ENCODE results near the gene MMADHC. TPM values are rescaled to one million over a fixed set of nuclear protein-coding genes. Genes with fewer than 3 reads are reported as not detected.

Gene MMADHC
- total RNA-seq, 4 donors from 2014 or later, result 7.8 to 91.6 (median 44.5) TPM

GRCh38 chr2:149559341-149560068 lies 28.1 kb downstream of the MMADHC start:
- WGBS, 2 donors (ENCODE audit: low coverage in 1 of 2), result 88 to 100% methylated on average over 2 to 5 of the region's 5 CpGs
- in situ Hi-C loops (cut with MboI; ENCODE audit: low pct_ligation_motif_present in 1 of 4, low pct_unique_long_range_greater_than_20kb in 1 of 4, low sequenced_read_pairs in 3 of 4) (loop anchor here (5.0 to 25.0 kb wide), 3 partner anchors 247 to 542 kb away; no protein-coding TSS in a partner anchor), intact Hi-C loops (cut with DNase I; ENCODE audit: low total_unique reads) (no loop called here)
- H3K4me3 ChIP-seq, result no peak overlapping the region
- H3K36me3 ChIP-seq, result no peaks in the 10 kb centered on the region
- TF ChIP-seq CTCF (IDR thresholded peaks at IDR 0.05), result no peak
- TF ChIP-seq POLR2AphosphoS5 (IDR thresholded peaks at IDR 0.05), result no peak
- TF ChIP-seq POLR2A (IDR thresholded peaks at IDR 0.05), result no peak
- TF ChIP-seq EP300 (IDR thresholded peaks at IDR 0.05; ENCODE audit: low read depth), result no peak
- DNase-seq, result no peak
- H3K27me3 ChIP-seq, result no peaks in the 10 kb centered on the region
- H3K9me3 ChIP-seq, result no peaks in the 10 kb centered on the region
- peaks cover 0 to 14% (median 7%) of the 10 kb centered on the region in 4 donors for H3K4me1 ChIP-seq
- no peak overlapping the region for H3K27ac ChIP-seq

- TF ChIP-seq POLR2AphosphoS5 (IDR thresholded peaks at IDR 0.05), result no peak
- no peak for TF ChIP-seq CTCF (IDR thresholded peaks at IDR 0.05)
- TF ChIP-seq EP300 (IDR thresholded peaks at IDR 0.05; ENCODE audit: low read depth), result no peak
- no peak for TF ChIP-seq POLR2A (IDR thresholded peaks at IDR 0.05)
- Histone ChIP-seq H3K9me3 (no peaks in the 10 kb centered on the region), H3K27ac (no peak overlapping the region), H3K27me3 (no peaks in the 10 kb centered on the region), H3K36me3 (no peaks in the 10 kb centered on the region), H3K4me1 (no peaks in the 10 kb centered on the region), H3K4me3 (no peak overlapping the region)
- in situ Hi-C loops (cut with MboI; ENCODE audit: low pct_ligation_motif_present in 1 of 4, low pct_unique_long_range_greater_than_20kb in 1 of 4, low sequenced_read_pairs in 3 of 4), result loop anchor here in 1 of 4 donors (25.0 kb wide), 1 partner anchor 244 kb away; no protein-coding TSS in a partner anchor
- 75 to 80% methylated on average over 1 of the region's 1 CpG for WGBS, 2 donors (ENCODE audit: low coverage in 1 of 2)
- intact Hi-C loops (cut with DNase I; ENCODE audit: low total_unique reads), result no loop called here
- DNase-seq, result no peak
These were observed 31.1 kb downstream of the MMADHC start for GRCh38 chr2:149556452-149556851.

DNA sequence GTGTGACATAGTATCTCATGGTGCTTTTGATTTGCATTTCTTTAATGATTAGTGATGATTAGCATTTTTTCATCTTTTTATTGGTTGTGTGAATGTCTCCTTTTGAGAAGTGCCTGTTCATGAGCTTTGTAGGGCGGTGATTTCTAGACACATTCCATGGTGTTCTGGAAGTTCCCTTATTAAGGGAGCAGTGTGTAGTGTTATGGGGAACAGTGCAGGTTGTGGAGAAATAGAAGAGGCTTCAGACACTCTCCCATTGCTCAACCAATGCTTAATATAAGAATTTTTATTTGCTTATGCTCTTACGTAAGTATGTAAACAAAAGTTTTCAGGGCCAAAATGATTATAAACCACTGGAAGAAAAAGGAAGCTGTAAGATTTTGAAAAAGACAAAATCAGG lies 34.7 kb downstream of the MMADHC start:
- H3K9me3 ChIP-seq, result no peaks in the 10 kb centered on the region
- no peak for DNase-seq
- H3K4me3 ChIP-seq, result no peak overlapping the region
- in situ Hi-C loops (cut with MboI; ENCODE audit: low pct_ligation_motif_present in 1 of 4, low pct_unique_long_range_greater_than_20kb in 1 of 4, low sequenced_read_pairs in 3 of 4), result loop anchor here in 1 of 4 donors (25.0 kb wide), 1 partner anchor 241 kb away; no protein-coding TSS in a partner anchor
- H3K27me3 ChIP-seq, result no peaks in the 10 kb centered on the region
- no peaks in the 10 kb centered on the region for H3K4me1 ChIP-seq
- TF ChIP-seq POLR2A (IDR thresholded peaks at IDR 0.05), result no peak
- TF ChIP-seq POLR2AphosphoS5 (IDR thresholded peaks at IDR 0.05), result no peak
- TF ChIP-seq CTCF (IDR thresholded peaks at IDR 0.05), result no peak
- TF ChIP-seq EP300 (IDR thresholded peaks at IDR 0.05; ENCODE audit: low read depth), result no peak
- intact Hi-C loops (cut with DNase I; ENCODE audit: low total_unique reads), result no loop called here
- 57 to 75% methylated on average over 2 of the region's 2 CpGs for WGBS, 2 donors (ENCODE audit: low coverage in 1 of 2)
- H3K36me3 ChIP-seq, result no peaks in the 10 kb centered on the region
- H3K27ac ChIP-seq, result no peak overlapping the region

DNA sequence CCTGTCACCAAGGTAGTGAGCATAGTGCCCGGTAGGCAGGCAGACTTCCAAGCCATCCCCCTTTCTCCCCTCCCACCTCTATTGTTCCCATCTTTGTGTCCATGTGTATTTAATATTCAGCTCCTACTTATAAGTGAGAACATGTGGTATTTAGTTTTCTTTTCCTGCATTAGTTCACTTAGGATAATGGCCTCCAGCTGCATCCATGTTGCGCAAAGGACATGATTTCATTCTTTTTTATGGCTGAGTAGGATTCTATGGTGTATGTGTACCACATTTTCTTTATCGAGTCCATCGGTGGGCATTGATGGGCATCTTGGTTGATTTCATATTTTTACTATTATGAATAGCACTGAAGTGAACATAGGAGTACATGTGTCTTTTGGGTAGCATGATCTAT lies 35.3 kb downstream of the MMADHC start:
- no peak for TF ChIP-seq CTCF (IDR thresholded peaks at IDR 0.05)
- no peak for TF ChIP-seq POLR2A (IDR thresholded peaks at IDR 0.05)
- TF ChIP-seq EP300 (IDR thresholded peaks at IDR 0.05; ENCODE audit: low read depth), result no peak
- TF ChIP-seq POLR2AphosphoS5 (IDR thresholded peaks at IDR 0.05), result no peak
- H3K4me3 ChIP-seq, result no peak overlapping the region
- in situ Hi-C loops (cut with MboI; ENCODE audit: low pct_ligation_motif_present in 1 of 4, low pct_unique_long_range_greater_than_20kb in 1 of 4, low sequenced_read_pairs in 3 of 4) (loop anchor here in 1 of 4 donors (25.0 kb wide), 1 partner anchor 240 kb away; no protein-coding TSS in a partner anchor), intact Hi-C loops (cut with DNase I; ENCODE audit: low total_unique reads) (no loop called here)
- no peaks in the 10 kb centered on the region for H3K36me3 ChIP-seq
- no peak overlapping the region for H3K27ac ChIP-seq
- no peaks in the 10 kb centered on the region for H3K9me3 ChIP-seq
- H3K4me1 ChIP-seq, result no peaks in the 10 kb centered on the region
- WGBS, 2 donors (ENCODE audit: low coverage in 1 of 2), result 95 to 100% methylated on average over 4 of the region's 4 CpGs
- no peaks in the 10 kb centered on the region for H3K27me3 ChIP-seq
- DNase-seq, result no peak

All from transverse colon (tissue), 4 donors.